HCT116 (cell line): ENCODE data around the gene PROCA1. TPM values are rescaled to one million over a fixed set of nuclear protein-coding genes. Genes with fewer than 3 reads are reported as not detected.
A peak's percentile ranks its signal among the peaks of the same experiment; 100 is the strongest.

Experiments used
- ATAC-seq: fragments of 200-7000 bp; cut with Tn5 transposase; 2 replicates; pipeline ENCODE4 v1.9.1; 2020; ENCODE audit warnings: mild to moderate bottlenecking, moderate library complexity
- BruUV-seq: library from RNA; stranded (reverse); fragments of 400-500 nt; replicated peaks from 2 replicates; lab custom pipeline; 2021; lab: Mats Ljungman, UMichigan
- CTCF ChIA-PET: fragments of 300-600 bp; sonication (Branson Sonifier 250); formaldehyde crosslinking; loops from one replicate; lab custom pipeline; 2021; ENCODE audit warnings: antibody characterized with exemption; lab: Charles Lee
- POLR2A ChIA-PET: fragments of 300-600, 350-600 bp; sonication (Branson Sonifier 250); formaldehyde crosslinking; loops from one replicate; lab custom pipeline; 2021; ENCODE audit warnings: antibody characterized with exemption; lab: Charles Lee
- RAD21 ChIA-PET, 2 experiments: fragments of 300-600 bp; sonication (Branson Sonifier 250); formaldehyde crosslinking; loops; one replicate each; lab custom pipeline; 2023; ENCODE audit warnings: low total read pairs in 2 of 2; ENCODE audit not compliant: uncharacterized antibody in 2 of 2, unreplicated experiment in 2 of 2, low non-redundant PET in 1 of 2; lab: Charles Lee
- DNase-seq: peaks from one replicate; pipeline ENCODE4 v3.0.0-alpha.2; 2010; ENCODE audit warnings: low read depth, low spot score
- H2AFZ ChIP-seq: fragments of 200-600 bp; shearing (Covaris generic), sonication (generic); 2 replicates; pipeline ENCODE4 v1.6.1; 2017; ENCODE audit warnings: low read depth, mixed run types, mixed read lengths, antibody characterized with exemption, low read length; ENCODE audit not compliant: poor library complexity, severe bottlenecking
- H3K27ac ChIP-seq: 2 replicates; pipeline ENCODE4 v1.5.1; 2012; ENCODE audit warnings: low read depth, low read length
- H3K27me3 ChIP-seq: fragments of 200-600 bp; sonication (generic); 2 replicates; pipeline ENCODE4 v1.6.1; 2016; ENCODE audit warnings: mixed run types, low read length, mixed read lengths; ENCODE audit not compliant: insufficient read depth
- H3K36me3 ChIP-seq, 2 experiments: fragments of 200-500 bp in 1 of 2; fragments of 200-600 bp in 1 of 2; sonication (Bioruptor generic) in 1 of 2; sonication (generic) in 1 of 2; 2 replicates each; pipeline versions ENCODE4 v1.5.1 to v1.6.1; 2014 to 2016; ENCODE audit warnings: low read length in 2 of 2, inconsistent platforms in 1 of 2, mixed read lengths in 1 of 2, mixed run types in 1 of 2; ENCODE audit not compliant: insufficient read depth in 2 of 2, control insufficient read depth in 1 of 2
- H3K4me1 ChIP-seq, 2 experiments: fragments of 200-600 bp in 1 of 2; sonication (generic) in 1 of 2; 2 replicates each; pipeline versions ENCODE4 v1.5.1 to v1.6.1; 2012 to 2017; ENCODE audit warnings: low read length in 2 of 2, inconsistent platforms in 1 of 2, mild to moderate bottlenecking in 1 of 2, mixed read lengths in 1 of 2, mixed run types in 1 of 2, moderate library complexity in 1 of 2; ENCODE audit not compliant: insufficient read depth in 2 of 2, control insufficient read depth in 1 of 2
- H3K4me2 ChIP-seq: fragments of 200-600 bp; sonication (generic); 2 replicates; pipeline ENCODE4 v1.6.1; 2017; ENCODE audit warnings: mixed run types, low read length, mixed read lengths
- H3K4me3 ChIP-seq, 2 experiments: fragments of 200-600 bp in 1 of 2; sonication (generic) in 1 of 2; replicated peaks in 1 of 2; 2 replicates each; pipeline ENCODE4 v1.5.1; 2011 to 2016; ENCODE audit warnings: low read length in 2 of 2, control low read depth in 1 of 2, low read depth in 1 of 2, mild to moderate bottlenecking in 1 of 2, mixed read lengths in 1 of 2, mixed run types in 1 of 2
- H3K79me2 ChIP-seq: fragments of 200-600 bp; sonication (generic); 2 replicates; pipeline ENCODE4 v1.6.1; 2017; ENCODE audit warnings: mild to moderate bottlenecking, mixed run types, low read length, moderate library complexity, mixed read lengths; ENCODE audit not compliant: insufficient read depth
- H3K9ac ChIP-seq: fragments of 200-600 bp; sonication (generic); 2 replicates; pipeline ENCODE4 v1.6.1; 2016; ENCODE audit warnings: low read length, mixed read lengths
- H3K9me2 ChIP-seq: fragments of 200-600 bp; sonication (generic), shearing (Covaris generic); 2 replicates; pipeline ENCODE4 v1.6.1; 2017; ENCODE audit warnings: mixed run types, mild to moderate bottlenecking, moderate library complexity; ENCODE audit not compliant: insufficient read depth
- H3K9me3 ChIP-seq, 2 experiments: fragments of 200-500 bp in 1 of 2; fragments of 200-600 bp in 1 of 2; sonication (Bioruptor generic) in 1 of 2; sonication (generic) in 1 of 2; 2 replicates each; pipeline ENCODE4 v1.6.1; 2014 to 2017; ENCODE audit warnings: low read length in 2 of 2, mixed read lengths in 2 of 2, inconsistent platforms in 1 of 2, low read depth in 1 of 2, mild to moderate bottlenecking in 1 of 2, mixed run types in 1 of 2, moderate library complexity in 1 of 2; ENCODE audit not compliant: control insufficient read depth in 1 of 2, insufficient read depth in 1 of 2
- H4K20me1 ChIP-seq: fragments of 200-600 bp; sonication (generic), shearing (Covaris generic); 2 replicates; pipeline ENCODE4 v1.6.1; 2017; ENCODE audit warnings: mixed run types, mild to moderate bottlenecking, moderate library complexity; ENCODE audit not compliant: insufficient read depth
- EZH2phosphoT487 ChIP-seq: fragments of 200-600 bp; IDR thresholded peaks from 2 replicates; pipeline ENCODE4 v1.6.1; 2018; ENCODE audit warnings: antibody characterized with exemption, borderline replicate concordance
- JUND ChIP-seq: IDR thresholded peaks from 2 replicates; pipeline ENCODE4 v1.6.1; 2012
- MAX ChIP-seq: IDR thresholded peaks from 2 replicates; pipeline ENCODE4 v1.6.1; 2012
- RAD21 ChIP-seq: IDR thresholded peaks from 2 replicates; pipeline ENCODE4 v1.6.1; 2012; ENCODE audit warnings: low read depth, mild to moderate bottlenecking
- REST ChIP-seq: IDR thresholded peaks from 2 replicates; pipeline ENCODE4 v1.6.1; 2012; ENCODE audit warnings: low read depth
- YY1 ChIP-seq: IDR thresholded peaks from 2 replicates; pipeline ENCODE4 v1.6.1; 2011; ENCODE audit warnings: low read length, low read depth, moderate library complexity, mild to moderate bottlenecking; ENCODE audit not compliant: insufficient replicate concordance; ENCODE audit errors: extremely low read depth
- ZFX ChIP-seq: fragments of 450-650 bp; IDR thresholded peaks from 2 replicates; pipeline ENCODE4 v1.6.1; 2017
- ZNF274 ChIP-seq: fragments of 200-500 bp; sonication (Bioruptor generic); IDR thresholded peaks from 2 replicates; pipeline ENCODE4 v1.6.1; 2014; ENCODE audit warnings: mild to moderate bottlenecking, low read depth, low read length, inconsistent platforms
- intact Hi-C: fragments of 100-400 bp; cut with micrococcal nuclease; formaldehyde crosslinking; loops from 2 replicates; pipeline ENCODE4 v1.10.0; 2022
- total RNA-seq: library from RNA; stranded (reverse); gene quantifications from one replicate; pipeline ENCODE4 v1.2.1, GENCODE V29; 2021; ENCODE audit not compliant: unreplicated experiment

PROCA1 gene
- total RNA-seq, 1 experiment from 2014 or later: 0.96 TPM

- Histone ChIP-seq H3K4me2 (peak overlapping the region; percentile 77), H3K27me3 (no peaks in the 10 kb centered on the region), H3K9ac (peak overlapping the region; percentile 92), H3K9me3 (0 out of 4 replicates have a peak, but pooled peaks cover 0 to 4% of the 10 kb centered on the region in 2 experiments), H3K27ac (peak overlapping the region; percentile 92)
- ChIA-PET CTCF (interaction anchor here (1.2 to 2.7 kb wide), 5 partner anchors 10 to 19 kb away, joined by 5 to 14 read pairs (median 10); partner anchors contain the start of gene BLTP2), POLR2A (interaction anchor here (0.8 to 2.9 kb wide), 4 partner anchors 9 to 57 kb away, joined by 3 to 19 read pairs (median 6); partner anchors contain the start of genes BLTP2 and RPL23A)
- BruUV-seq: TSS peak; percentile 61
- TF ChIP-seq EZH2phosphoT487: no peak
- no peak for TF ChIP-seq JUND
- no peak for TF ChIP-seq ZNF274
- TF ChIP-seq YY1: no peak
- no peak for TF ChIP-seq RAD21
- no peak for TF ChIP-seq MAX
- no peak for TF ChIP-seq REST
- 0 out of 2 replicates have a peak, but pooled peaks have one; percentile 26 for TF ChIP-seq ZFX
- TF ChIP-seq, all 23 proteins: peak for 1
- H2AFZ ChIP-seq: no peak overlapping the region
- intact Hi-C loops: no loop called here
- ATAC-seq (0 out of 2 replicates have a peak, but pooled peaks have one; percentile 3), DNase-seq (no peak)
- H3K79me2 ChIP-seq: peaks cover 85% of the 10 kb centered on the region
- peak overlapping the region; percentile 92 to 98 for H3K4me3 ChIP-seq
- no peaks in the 10 kb centered on the region for H4K20me1 ChIP-seq
- H3K9me2 ChIP-seq: no peaks in the 10 kb centered on the region
- H3K4me1 ChIP-seq: peaks cover 12 to 18% of the 10 kb centered on the region in 2 experiments; a peak in 3 of 4 replicates
- H3K36me3 ChIP-seq: peaks cover 5 to 30% of the 10 kb centered on the region in 2 experiments; a peak in 3 of 4 replicates
- RAD21 ChIA-PET: no interaction called here
Observed at GRCh38 chr17:28662527-28662829, 49.2 kb downstream of the PROCA1 start.
